ENCODE data around the gene C1orf116.

The C1orf116 gene

GRCh38 chr1:207018707-207019106 is 13.8 kb downstream of the C1orf116 start:
- Histone ChIP-seq H3K4me1 (ENCODE audit: insufficient read depth, low read length) (no peaks in the 10 kb centered on the region), H3K4me3 (ENCODE audit: low read length) (no peak overlapping the region), H3K27ac (ENCODE audit: low read depth, low read length) (no peak overlapping the region), H3K9ac (ENCODE audit: low read depth, low read length) (no peak overlapping the region), H3K9me3 (ENCODE audit: insufficient read depth, low read depth, low read length) (no peaks in the 10 kb centered on the region), H3K36me3 (ENCODE audit: insufficient read depth, low read length) (no peaks in the 10 kb centered on the region), H3K27me3 (ENCODE audit: insufficient read depth, low read length) (no peaks in the 10 kb centered on the region; the same call in 1 of the 2 replicates)
- WGBS = 89% methylated on average over 4 of the region's 4 CpGs

- Histone ChIP-seq H3K9ac (ENCODE audit: low read depth, low read length) (no peak overlapping the region), H3K4me1 (ENCODE audit: insufficient read depth, low read length) (no peaks in the 10 kb centered on the region), H3K4me3 (ENCODE audit: low read length) (no peak overlapping the region), H3K36me3 (ENCODE audit: insufficient read depth, low read length) (no peaks in the 10 kb centered on the region), H3K27ac (ENCODE audit: low read depth, low read length) (no peak overlapping the region), H3K9me3 (ENCODE audit: insufficient read depth, low read depth, low read length) (no peaks in the 10 kb centered on the region), H3K27me3 (ENCODE audit: insufficient read depth, low read length) (no peaks in the 10 kb centered on the region; the same call in 1 of the 2 replicates)
- WGBS = 92% methylated on average over 7 of the region's 7 CpGs
Measured at GRCh38 chr1:207017615-207018559, 14.7 kb downstream of the C1orf116 start.

- H3K36me3 ChIP-seq (ENCODE audit: insufficient read depth, low read length) = no peaks in the 10 kb centered on the region
- H3K9ac ChIP-seq (ENCODE audit: low read depth, low read length) = no peak overlapping the region
- no peaks in the 10 kb centered on the region; the same call in 1 of the 2 replicates for H3K27me3 ChIP-seq (ENCODE audit: insufficient read depth, low read length)
- 98% methylated on average over 3 of the region's 3 CpGs for WGBS
- no peaks in the 10 kb centered on the region for H3K4me1 ChIP-seq (ENCODE audit: insufficient read depth, low read length)
- no peak overlapping the region for H3K4me3 ChIP-seq (ENCODE audit: low read length)
- no peaks in the 10 kb centered on the region for H3K9me3 ChIP-seq (ENCODE audit: insufficient read depth, low read depth, low read length)
- H3K27ac ChIP-seq (ENCODE audit: low read depth, low read length) = no peak overlapping the region
Measured at GRCh38 chr1:207015791-207016190, 16.8 kb downstream of the C1orf116 start.

GRCh38 chr1:207014728-207015127 is 17.8 kb downstream of the C1orf116 start:
- Histone ChIP-seq H3K27me3 (ENCODE audit: insufficient read depth, low read length) (no peaks in the 10 kb centered on the region; the same call in 1 of the 2 replicates), H3K9ac (ENCODE audit: low read depth, low read length) (no peak overlapping the region), H3K27ac (ENCODE audit: low read depth, low read length) (no peak overlapping the region), H3K36me3 (ENCODE audit: insufficient read depth, low read length) (no peaks in the 10 kb centered on the region), H3K4me1 (ENCODE audit: insufficient read depth, low read length) (no peaks in the 10 kb centered on the region), H3K9me3 (ENCODE audit: insufficient read depth, low read depth, low read length) (no peaks in the 10 kb centered on the region), H3K4me3 (ENCODE audit: low read length) (no peak overlapping the region)
- 100% methylated on average over 3 of the region's 3 CpGs for WGBS

- Histone ChIP-seq H3K4me3 (ENCODE audit: low read length) (no peak overlapping the region), H3K27ac (ENCODE audit: low read depth, low read length) (no peak overlapping the region), H3K36me3 (ENCODE audit: insufficient read depth, low read length) (no peaks in the 10 kb centered on the region), H3K9me3 (ENCODE audit: insufficient read depth, low read depth, low read length) (no peaks in the 10 kb centered on the region), H3K27me3 (ENCODE audit: insufficient read depth, low read length) (no peaks in the 10 kb centered on the region; the same call in 1 of the 2 replicates), H3K9ac (ENCODE audit: low read depth, low read length) (no peak overlapping the region), H3K4me1 (ENCODE audit: insufficient read depth, low read length) (no peaks in the 10 kb centered on the region)
- WGBS = 66% methylated on average over 6 of the region's 6 CpGs
Measured at GRCh38 chr1:207013321-207014085, 19.1 kb downstream of the C1orf116 start.

- Histone ChIP-seq H3K4me3 (ENCODE audit: low read length) (no peak overlapping the region), H3K27me3 (ENCODE audit: insufficient read depth, low read length) (no peaks in the 10 kb centered on the region), H3K27ac (ENCODE audit: low read depth, low read length) (no peak overlapping the region), H3K4me1 (ENCODE audit: insufficient read depth, low read length) (no peaks in the 10 kb centered on the region; the same call in 1 of the 2 replicates), H3K9me3 (ENCODE audit: insufficient read depth, low read depth, low read length) (no peaks in the 10 kb centered on the region), H3K36me3 (ENCODE audit: insufficient read depth, low read length) (no peaks in the 10 kb centered on the region), H3K9ac (ENCODE audit: low read depth, low read length) (no peak overlapping the region)
- WGBS = 97% methylated on average over 2 of the region's 2 CpGs
Measured at GRCh38 chr1:207010726-207011125, 21.8 kb downstream of the C1orf116 start.

GRCh38 chr1:207009945-207010344 is 22.6 kb downstream of the C1orf116 start:
- no peaks in the 10 kb centered on the region for H3K9me3 ChIP-seq (ENCODE audit: insufficient read depth, low read depth, low read length)
- no peaks in the 10 kb centered on the region; the same call in 1 of the 2 replicates for H3K4me1 ChIP-seq (ENCODE audit: insufficient read depth, low read length)
- no peaks in the 10 kb centered on the region for H3K36me3 ChIP-seq (ENCODE audit: insufficient read depth, low read length)
- H3K4me3 ChIP-seq (ENCODE audit: low read length) = no peak overlapping the region
- no peaks in the 10 kb centered on the region for H3K27me3 ChIP-seq (ENCODE audit: insufficient read depth, low read length)
- WGBS = 93% methylated on average over 7 of the region's 7 CpGs
- no peak overlapping the region for H3K9ac ChIP-seq (ENCODE audit: low read depth, low read length)
- H3K27ac ChIP-seq (ENCODE audit: low read depth, low read length) = no peak overlapping the region

GRCh38 chr1:207009182-207009850 is 23.2 kb downstream of the C1orf116 start:
- H3K4me3 ChIP-seq (ENCODE audit: low read length) = no peak overlapping the region
- H3K4me1 ChIP-seq (ENCODE audit: insufficient read depth, low read length) = no peaks in the 10 kb centered on the region; the same call in 1 of the 2 replicates
- no peak overlapping the region for H3K9ac ChIP-seq (ENCODE audit: low read depth, low read length)
- WGBS = 94% methylated on average over 10 of the region's 10 CpGs
- no peaks in the 10 kb centered on the region for H3K9me3 ChIP-seq (ENCODE audit: insufficient read depth, low read depth, low read length)
- H3K27me3 ChIP-seq (ENCODE audit: insufficient read depth, low read length) = no peaks in the 10 kb centered on the region
- no peaks in the 10 kb centered on the region for H3K36me3 ChIP-seq (ENCODE audit: insufficient read depth, low read length)
- H3K27ac ChIP-seq (ENCODE audit: low read depth, low read length) = no peak overlapping the region

- WGBS = 90% methylated on average over 5 of the region's 5 CpGs
- Histone ChIP-seq H3K9me3 (ENCODE audit: insufficient read depth, low read depth, low read length) (no peaks in the 10 kb centered on the region), H3K4me3 (ENCODE audit: low read length) (no peak overlapping the region), H3K4me1 (ENCODE audit: insufficient read depth, low read length) (no peaks in the 10 kb centered on the region; the same call in 1 of the 2 replicates), H3K27ac (ENCODE audit: low read depth, low read length) (no peak overlapping the region), H3K9ac (ENCODE audit: low read depth, low read length) (no peak overlapping the region), H3K36me3 (ENCODE audit: insufficient read depth, low read length) (no peaks in the 10 kb centered on the region), H3K27me3 (ENCODE audit: insufficient read depth, low read length) (no peaks in the 10 kb centered on the region)
Measured at GRCh38 chr1:207007352-207008033, 25.1 kb downstream of the C1orf116 start.

- Histone ChIP-seq H3K36me3 (ENCODE audit: insufficient read depth, low read length) (no peaks in the 10 kb centered on the region), H3K27me3 (ENCODE audit: insufficient read depth, low read length) (no peaks in the 10 kb centered on the region), H3K4me3 (ENCODE audit: low read length) (no peak overlapping the region), H3K9ac (ENCODE audit: low read depth, low read length) (no peak overlapping the region), H3K4me1 (ENCODE audit: insufficient read depth, low read length) (no peaks in the 10 kb centered on the region; the same call in 1 of the 2 replicates), H3K27ac (ENCODE audit: low read depth, low read length) (no peak overlapping the region), H3K9me3 (ENCODE audit: insufficient read depth, low read depth, low read length) (no peaks in the 10 kb centered on the region)
- WGBS = 86% methylated on average over 3 of the region's 3 CpGs
Measured at GRCh38 chr1:207006914-207007313, 25.6 kb downstream of the C1orf116 start.
